ENCODE measurements around the gene COL8A2. TPM values are rescaled to one million over a fixed set of nuclear protein-coding genes. Genes with fewer than 3 reads are reported as not detected.

Gene COL8A2
- total RNA-seq, 2 donors from 2014 or later, result 0.18 to 0.40 TPM

DNA sequence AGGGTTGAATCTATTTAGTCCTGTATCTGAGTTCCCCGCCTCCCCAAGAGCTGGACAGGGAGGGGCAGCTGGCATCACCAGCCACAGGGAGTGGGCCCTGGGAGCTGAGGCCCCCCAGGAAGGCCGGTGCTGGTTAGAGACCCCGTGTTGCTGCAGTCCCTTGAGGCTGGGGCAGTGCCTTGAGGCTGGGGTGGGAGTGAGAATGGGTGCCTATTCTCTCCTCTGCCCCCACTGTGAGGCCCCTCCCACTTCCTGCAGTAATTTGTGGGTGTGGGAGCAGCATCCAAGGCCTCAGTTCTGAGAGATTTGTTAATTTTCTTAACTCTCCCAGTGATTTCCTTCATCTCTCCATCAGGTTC, 26.8 kb upstream of the COL8A2 start:
- Histone ChIP-seq H3K36me3 (ENCODE audit: control insufficient read depth, insufficient read depth, low read length) (peaks cover 2% of the 10 kb centered on the region), H3K9me3 (ENCODE audit: control insufficient read depth, low read length) (no peaks in the 10 kb centered on the region), H3K9ac (ENCODE audit: extremely low read depth, low read length, poor library complexity, severe bottlenecking) (no peak overlapping the region), H3K4me1 (ENCODE audit: control insufficient read depth, insufficient read depth, low read length) (no peaks in the 10 kb centered on the region), H3K27ac (ENCODE audit: low read depth, low read length) (peak overlapping the region; percentile 74), H3K4me3 (ENCODE audit: low read length) (no peak overlapping the region), H3K27me3 (ENCODE audit: control insufficient read depth, insufficient read depth, low read length, poor library complexity, severe bottlenecking) (no peaks in the 10 kb centered on the region)
- H3K4me3 Mint-ChIP-seq, result no peak overlapping the region
- peaks cover 11% of the 10 kb centered on the region for H3K36me3 Mint-ChIP-seq (ENCODE audit: low read depth)
- no peak overlapping the region for H3K27ac Mint-ChIP-seq
- H3K27me3 Mint-ChIP-seq (ENCODE audit: insufficient read depth), result peaks cover 24% of the 10 kb centered on the region
- 48 to 62% methylated on average over 3 of the region's 3 CpGs for WGBS, 2 experiments (ENCODE audit: insufficient coverage in 1 of 2, insufficient read length in 1 of 2)
- TF ChIP-seq, protein P1, sequence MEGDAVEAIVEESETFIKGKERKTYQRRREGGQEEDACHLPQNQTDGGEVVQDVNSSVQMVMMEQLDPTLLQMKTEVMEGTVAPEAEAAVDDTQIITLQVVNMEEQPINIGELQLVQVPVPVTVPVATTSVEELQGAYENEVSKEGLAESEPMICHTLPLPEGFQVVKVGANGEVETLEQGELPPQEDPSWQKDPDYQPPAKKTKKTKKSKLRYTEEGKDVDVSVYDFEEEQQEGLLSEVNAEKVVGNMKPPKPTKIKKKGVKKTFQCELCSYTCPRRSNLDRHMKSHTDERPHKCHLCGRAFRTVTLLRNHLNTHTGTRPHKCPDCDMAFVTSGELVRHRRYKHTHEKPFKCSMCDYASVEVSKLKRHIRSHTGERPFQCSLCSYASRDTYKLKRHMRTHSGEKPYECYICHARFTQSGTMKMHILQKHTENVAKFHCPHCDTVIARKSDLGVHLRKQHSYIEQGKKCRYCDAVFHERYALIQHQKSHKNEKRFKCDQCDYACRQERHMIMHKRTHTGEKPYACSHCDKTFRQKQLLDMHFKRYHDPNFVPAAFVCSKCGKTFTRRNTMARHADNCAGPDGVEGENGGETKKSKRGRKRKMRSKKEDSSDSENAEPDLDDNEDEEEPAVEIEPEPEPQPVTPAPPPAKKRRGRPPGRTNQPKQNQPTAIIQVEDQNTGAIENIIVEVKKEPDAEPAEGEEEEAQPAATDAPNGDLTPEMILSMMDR (conservative IDR thresholded peaks at IDR 0.05), result no peak
- peaks cover 2% of the 10 kb centered on the region for H3K9me3 Mint-ChIP-seq
- DNase-seq, result no peak
- peaks cover 23% of the 10 kb centered on the region for H3K4me1 Mint-ChIP-seq

DNA sequence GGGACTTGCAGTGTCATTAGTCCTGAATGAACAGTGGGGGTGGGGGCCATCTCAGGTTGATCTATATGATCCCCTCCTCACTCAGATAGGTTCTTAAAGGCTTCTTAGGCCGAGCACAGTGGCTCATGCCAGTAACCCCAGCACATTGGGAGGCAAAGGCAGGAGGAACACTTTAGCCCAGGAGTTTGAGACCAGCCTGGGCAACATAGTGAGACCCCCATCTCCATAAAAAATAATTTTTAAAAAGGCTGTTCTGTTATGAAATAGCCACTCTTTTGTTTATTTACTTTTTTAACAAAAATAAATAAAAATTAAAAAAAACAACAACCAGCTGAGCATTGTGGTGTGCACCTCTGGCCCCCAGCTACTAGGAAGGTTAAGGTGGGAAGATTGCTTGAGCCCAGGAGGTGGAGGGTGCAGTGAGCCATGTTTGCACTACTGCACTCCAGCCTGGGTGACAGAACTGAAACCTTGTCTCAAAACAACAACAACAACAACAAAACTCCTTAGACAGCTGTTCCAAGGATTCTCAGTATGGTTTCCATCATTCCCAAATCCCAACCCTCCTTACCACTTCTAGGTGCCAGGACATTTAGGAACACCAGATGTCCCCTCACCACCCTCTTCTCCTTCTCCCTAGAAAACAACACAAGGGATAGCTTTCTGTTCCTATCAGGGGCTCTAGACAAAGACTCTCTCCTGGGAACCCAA, 26.3 kb upstream of the COL8A2 start:
- Mint-ChIP-seq H3K4me3 (no peak overlapping the region), H3K9me3 (peaks cover 2% of the 10 kb centered on the region), H3K36me3 (ENCODE audit: low read depth) (peaks cover 14% of the 10 kb centered on the region), H3K27me3 (ENCODE audit: insufficient read depth) (peaks cover 24% of the 10 kb centered on the region), H3K27ac (no peak overlapping the region), H3K4me1 (peaks cover 23% of the 10 kb centered on the region)
- Histone ChIP-seq H3K9me3 (ENCODE audit: control insufficient read depth, low read length) (no peaks in the 10 kb centered on the region), H3K27ac (ENCODE audit: low read depth, low read length) (peak overlapping the region; percentile 97), H3K9ac (ENCODE audit: extremely low read depth, low read length, poor library complexity, severe bottlenecking) (no peak overlapping the region), H3K4me3 (ENCODE audit: low read length) (no peak overlapping the region), H3K4me1 (ENCODE audit: control insufficient read depth, insufficient read depth, low read length) (no peaks in the 10 kb centered on the region), H3K27me3 (ENCODE audit: control insufficient read depth, insufficient read depth, low read length, poor library complexity, severe bottlenecking) (no peaks in the 10 kb centered on the region), H3K36me3 (ENCODE audit: control insufficient read depth, insufficient read depth, low read length) (peaks cover 5% of the 10 kb centered on the region)
- 30% methylated on average over 1 of the region's 1 CpG; no CpG with 5 or more reads in 1 of the 2 experiments for WGBS, 2 experiments (ENCODE audit: insufficient coverage in 1 of 2, insufficient read length in 1 of 2)
- TF ChIP-seq, protein P1 (conservative IDR thresholded peaks at IDR 0.05), result no peak
- no peak for DNase-seq

DNA sequence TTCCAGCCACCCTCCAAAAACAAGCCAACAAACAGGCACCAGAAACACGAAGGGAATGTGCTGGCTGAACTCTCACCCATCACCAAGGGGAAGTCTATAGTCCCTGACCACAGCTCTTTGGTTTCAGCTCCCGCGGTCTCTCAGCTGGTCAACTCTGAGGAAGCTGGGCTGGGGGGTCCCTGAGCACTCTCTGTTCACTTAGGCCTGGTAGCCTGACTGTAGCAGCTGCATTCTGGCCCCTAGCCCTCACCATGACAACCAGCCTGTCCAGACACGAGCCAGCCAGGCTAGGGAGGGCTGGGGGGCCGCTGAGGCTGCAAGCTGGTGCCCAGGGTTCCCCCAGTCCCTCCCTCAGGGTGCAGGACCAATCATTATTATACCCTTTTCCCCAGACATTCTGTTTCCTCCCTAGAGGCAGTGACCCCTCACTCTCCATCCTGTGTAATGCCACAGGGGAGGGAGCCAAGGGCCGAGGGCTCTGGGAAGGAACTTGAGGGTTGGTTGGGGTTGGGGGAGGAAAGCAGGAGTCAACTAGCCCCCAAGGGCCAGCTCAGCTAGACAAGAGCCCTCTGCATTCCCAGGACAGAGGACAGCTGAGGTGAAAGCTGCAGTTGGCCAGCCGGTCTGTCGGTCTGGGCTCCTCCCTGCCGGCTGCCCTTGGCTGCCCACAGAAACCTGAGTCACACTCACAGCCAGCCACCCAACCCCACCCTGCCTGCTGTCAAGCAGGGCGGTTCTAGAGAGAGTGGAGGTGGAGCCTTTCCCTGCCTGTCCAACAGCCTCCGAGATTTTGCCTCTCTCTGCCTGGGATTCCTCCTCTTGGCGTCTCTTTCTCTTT, 25.5 kb upstream of the COL8A2 start:
- Histone ChIP-seq H3K27ac (ENCODE audit: low read depth, low read length) (peak overlapping the region; percentile 97), H3K27me3 (ENCODE audit: control insufficient read depth, insufficient read depth, low read length, poor library complexity, severe bottlenecking) (no peaks in the 10 kb centered on the region), H3K4me1 (ENCODE audit: control insufficient read depth, insufficient read depth, low read length) (no peaks in the 10 kb centered on the region), H3K4me3 (ENCODE audit: low read length) (no peak overlapping the region), H3K9me3 (ENCODE audit: control insufficient read depth, low read length) (no peaks in the 10 kb centered on the region), H3K36me3 (ENCODE audit: control insufficient read depth, insufficient read depth, low read length) (peaks cover 5% of the 10 kb centered on the region), H3K9ac (ENCODE audit: extremely low read depth, low read length, poor library complexity, severe bottlenecking) (peak overlapping the region; percentile 45)
- 27 to 57% methylated on average over 4 to 12 of the region's 12 CpGs for WGBS, 2 experiments (ENCODE audit: insufficient coverage in 1 of 2, insufficient read length in 1 of 2)
- Mint-ChIP-seq H3K27me3 (ENCODE audit: insufficient read depth) (peaks cover 24% of the 10 kb centered on the region), H3K27ac (peak overlapping the region; percentile 96), H3K36me3 (ENCODE audit: low read depth) (peaks cover 14% of the 10 kb centered on the region), H3K9me3 (peaks cover 2% of the 10 kb centered on the region), H3K4me3 (no peak overlapping the region), H3K4me1 (peaks cover 23% of the 10 kb centered on the region)
- TF ChIP-seq, protein P1 (conservative IDR thresholded peaks at IDR 0.05), result no peak
- peak; percentile 97 for DNase-seq

All from endodermal cell (in vitro differentiated cells).